Measurements from ENCODE around the gene TMC3.

TMC3 gene

DNA sequence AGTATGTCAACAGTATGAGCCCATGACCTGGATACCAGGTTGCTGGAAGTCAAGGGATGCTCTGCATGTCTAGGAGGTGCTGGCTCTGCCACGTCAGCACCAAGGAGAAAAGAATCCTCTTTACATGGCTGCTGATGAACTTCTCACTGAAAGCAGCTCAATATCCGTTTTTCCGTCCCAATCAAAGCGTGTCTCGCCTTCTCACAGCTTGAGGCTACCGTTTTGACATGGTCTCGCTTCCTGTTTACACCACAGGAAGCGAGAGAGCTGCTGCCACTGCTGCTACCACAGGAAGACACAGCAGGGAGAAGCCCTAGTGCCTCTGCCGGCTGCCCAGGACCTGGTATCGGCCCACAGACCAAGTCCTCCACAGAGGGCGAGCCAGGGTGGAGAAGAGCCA, 77.3 kb downstream of the TMC3 start:
- no peak for DNase-seq

DNA sequence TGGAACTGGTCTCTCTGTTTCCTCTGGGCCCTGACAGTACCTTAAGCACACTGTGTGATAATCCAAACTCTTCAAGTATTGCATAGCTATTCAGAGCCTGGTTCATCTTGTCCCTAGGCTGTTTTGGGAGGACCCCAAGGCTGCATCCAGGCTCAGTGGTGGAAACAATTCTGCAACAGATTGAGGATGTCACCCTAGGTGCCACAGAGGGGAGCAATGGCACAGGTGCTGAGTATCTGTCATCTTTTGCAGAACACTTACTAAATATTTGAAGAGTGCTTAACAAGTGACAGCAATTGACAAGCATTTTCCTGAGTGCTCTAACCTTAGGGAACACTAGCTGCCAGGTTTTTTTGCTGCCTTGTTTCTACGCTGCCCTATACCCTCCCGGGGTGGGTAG, 77.8 kb downstream of the TMC3 start:
- peak; percentile 10 for DNase-seq

DNA sequence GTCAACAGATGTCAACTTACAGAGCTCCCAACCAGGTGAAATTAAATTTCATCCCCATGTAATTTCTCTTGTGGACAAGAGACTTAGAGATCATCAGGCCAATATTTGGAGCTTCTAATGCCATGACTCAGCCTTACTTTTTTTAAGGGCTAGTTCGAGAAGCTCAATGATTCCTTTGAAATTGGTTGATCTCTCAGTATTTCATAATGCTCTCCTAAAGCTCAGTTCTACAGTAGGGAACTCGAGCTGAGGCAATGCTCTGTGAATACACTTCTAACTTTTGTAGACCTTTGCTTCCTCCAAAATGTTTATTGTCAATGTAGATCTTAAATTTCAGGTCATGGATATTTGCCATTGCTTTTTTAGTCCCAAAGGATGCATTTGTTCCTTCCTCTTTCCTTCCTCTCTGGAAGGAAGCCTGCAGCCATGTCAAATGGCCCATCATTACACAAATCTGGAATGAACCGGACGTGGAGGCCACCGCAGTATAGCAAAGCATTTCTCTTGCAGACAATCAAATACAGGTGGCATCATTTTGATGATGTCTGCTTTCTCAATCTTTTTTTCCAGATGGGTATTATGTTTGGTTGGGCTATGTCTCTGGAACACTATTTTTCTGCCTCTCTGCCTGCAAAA, 78.4 kb downstream of the TMC3 start:
- no peak for DNase-seq

DNA sequence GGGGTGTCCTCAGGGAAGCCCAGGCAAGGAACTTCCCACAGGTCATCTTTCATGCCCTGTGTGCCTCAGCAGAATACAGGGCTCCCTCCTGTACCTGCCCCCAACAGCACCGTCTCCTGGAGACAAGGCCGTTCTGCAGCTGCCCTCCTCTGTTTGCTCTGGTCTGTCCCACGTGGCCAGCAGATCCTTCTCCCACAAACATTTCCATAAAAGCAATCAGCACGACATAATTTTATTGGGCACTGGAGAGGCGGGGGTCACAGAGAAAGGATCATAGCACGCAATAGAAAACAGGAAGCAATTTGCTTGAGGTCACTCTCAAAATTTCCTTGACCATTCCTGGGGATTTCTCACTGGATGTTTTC, 79.5 kb downstream of the TMC3 start:
- peak; percentile 20 for DNase-seq

DNA sequence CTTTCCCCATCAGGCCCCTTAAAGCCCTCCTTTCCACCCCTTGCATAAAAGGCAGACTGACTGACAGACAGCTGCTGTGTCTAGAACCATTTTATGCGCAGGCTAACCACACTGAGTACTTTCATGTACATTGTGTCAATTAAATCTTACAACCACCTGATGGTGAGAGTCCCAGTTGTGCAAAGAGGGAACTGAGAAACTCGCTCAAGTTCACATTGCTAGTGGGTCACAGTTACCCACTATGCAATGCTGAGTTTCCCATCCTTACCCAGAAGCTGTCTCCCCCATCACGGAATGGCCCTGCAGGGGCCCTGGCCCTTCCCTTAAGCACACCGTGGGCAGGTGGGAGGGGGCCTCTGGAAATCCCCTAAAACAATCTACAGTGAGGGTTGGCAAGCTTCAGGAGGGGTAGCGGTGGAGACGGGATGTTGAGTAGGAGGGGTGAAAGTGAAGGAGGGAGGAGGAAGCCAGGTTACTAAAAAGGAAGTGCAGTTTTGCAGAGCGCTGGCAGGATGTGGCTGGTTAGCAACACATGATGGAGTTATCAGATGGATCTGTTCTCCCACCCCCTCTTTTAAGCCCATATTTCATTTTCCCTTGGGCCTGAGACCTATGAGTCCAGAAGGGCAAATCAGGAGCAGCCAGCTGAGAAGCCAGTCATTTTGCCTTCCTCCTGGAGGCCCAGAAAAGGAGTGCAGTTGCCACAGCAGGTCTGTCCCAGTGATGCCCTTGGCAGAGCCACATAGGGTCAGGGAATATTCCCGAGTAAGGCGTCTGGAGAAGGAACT, 80.1 kb downstream of the TMC3 start:
- DNase-seq: no peak

DNA sequence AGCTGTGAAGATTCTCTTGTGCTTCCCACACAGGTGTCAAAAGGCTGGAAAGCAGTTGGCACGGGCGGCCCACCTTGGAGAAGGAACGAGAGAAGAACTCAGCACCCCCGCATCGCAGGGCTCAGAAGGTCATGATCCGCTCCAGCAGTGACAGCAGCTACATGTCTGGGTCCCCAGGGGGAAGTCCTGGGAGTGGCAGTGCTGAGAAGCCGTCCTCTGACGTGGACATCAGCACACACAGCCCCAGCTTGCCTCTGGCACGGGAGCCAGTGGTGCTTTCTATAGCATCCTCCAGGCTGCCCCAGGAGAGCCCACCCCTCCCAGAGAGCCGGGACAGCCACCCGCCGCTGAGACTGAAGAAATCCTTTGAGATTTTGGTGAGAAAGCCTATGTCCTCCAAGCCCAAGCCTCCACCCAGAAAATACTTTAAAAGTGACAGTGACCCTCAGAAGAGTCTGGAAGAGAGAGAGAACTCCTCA, 81.5 kb downstream of the TMC3 start:
- DNase-seq: no peak

DNA sequence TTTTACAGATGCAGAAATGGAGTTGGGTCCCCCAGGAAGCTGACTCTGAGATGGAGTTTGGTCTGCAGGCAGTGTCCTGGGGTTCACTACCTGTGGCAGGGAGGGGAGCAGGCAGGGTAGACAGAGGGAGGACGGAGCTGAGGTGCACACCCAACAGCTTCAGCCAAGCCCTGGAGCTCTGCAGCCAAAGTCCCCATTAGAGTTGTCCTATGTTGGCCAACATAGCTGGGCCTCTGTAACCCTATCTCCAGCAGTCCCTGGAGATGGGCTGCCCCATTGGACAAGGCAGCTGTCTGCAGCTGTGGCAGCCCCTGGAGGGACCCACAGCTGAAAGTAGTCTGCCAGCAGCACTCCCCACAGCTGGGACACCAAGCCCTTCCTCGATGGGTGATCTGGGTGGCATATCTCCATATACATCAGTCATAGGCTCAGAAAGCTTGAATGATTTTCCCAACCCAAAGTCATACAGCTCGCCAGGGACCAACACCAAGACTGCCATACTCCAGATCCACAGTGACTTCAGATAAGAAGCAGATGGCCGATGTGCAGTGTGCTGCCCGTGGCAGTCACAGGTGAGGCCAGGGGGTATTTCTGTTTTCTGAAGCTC, 82.0 kb downstream of the TMC3 start:
- no peak for DNase-seq

DNA sequence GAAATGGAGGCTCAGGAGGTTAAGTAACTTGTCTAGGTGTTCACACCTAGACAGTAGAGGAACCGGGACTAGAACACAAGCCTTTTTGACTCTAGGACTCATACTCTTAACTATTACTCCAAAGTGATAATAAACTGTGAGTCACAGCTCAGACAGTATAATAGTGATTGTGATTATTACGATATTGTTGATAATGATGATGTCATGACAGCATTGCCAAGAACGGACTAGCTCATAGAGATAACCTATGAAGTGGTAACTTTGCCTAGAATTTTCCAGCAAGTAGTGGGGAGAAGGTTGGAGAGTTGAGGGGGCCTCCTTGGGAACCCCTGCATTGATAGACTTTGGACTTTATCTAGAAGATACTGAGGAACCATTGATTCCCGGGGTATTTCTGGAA, 84.1 kb downstream of the TMC3 start:
- DNase-seq: no peak

DNA sequence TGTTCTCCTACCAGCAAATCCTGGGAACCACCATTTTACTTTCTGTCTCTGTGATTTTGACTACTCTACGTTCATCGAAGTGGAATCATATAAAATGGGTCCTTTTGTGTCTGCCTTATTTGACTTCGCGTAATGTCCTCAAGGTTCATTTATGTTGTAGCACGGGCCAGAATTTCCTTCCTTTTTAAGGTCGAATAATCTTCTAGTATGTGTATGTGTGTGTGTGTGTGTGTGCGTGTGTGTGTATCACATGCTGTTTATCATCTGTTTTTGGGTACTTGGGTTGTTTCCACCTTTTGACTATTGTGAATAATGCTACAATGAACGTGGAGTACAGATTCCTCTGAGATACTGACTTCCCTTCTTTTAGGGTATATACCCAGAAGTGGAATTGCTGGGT, 85.4 kb downstream of the TMC3 start:
- no peak for DNase-seq

DNA sequence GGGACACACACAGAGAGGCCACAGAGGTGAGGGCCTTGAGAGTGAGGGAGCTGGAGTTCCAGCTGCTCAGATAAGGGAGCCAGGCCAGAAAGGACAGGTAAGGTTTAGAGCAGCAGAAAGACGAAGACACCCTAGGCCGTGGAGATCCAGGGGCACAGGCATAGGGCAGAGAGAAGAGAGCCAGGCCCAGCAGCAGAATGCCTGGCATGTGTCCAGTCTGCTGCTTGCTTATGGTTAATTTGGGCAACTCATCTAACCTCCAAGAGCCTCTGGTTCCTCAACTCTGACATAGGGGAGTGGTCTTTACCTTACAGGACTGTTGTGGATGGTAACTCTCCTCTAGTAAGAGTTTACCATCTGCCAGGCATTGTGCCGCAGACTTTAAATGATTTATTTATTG, 86.0 kb downstream of the TMC3 start:
- no peak for DNase-seq

DNA sequence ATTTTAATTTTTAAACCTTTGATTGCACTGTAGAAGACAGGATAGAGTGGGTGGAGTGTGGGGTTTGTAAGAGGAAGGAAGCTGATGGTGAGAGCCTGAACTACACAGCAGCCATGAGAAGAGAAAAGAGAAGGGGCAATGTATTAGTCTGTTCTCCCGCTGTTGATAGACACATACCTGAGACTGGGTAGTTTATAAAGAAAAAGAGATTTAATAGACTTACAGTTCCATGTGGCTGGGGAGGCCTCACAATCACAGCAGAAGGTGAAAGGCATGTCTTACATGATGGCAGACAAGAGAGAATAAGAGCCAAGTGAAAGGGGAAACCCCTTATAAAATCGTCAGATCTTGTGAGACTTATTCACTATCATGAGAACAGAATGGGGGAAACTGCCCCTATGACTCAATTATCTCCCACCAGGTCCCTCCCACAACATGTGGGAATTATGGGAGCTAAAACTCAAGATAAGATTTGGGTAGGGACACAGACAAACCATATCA, 87.3 kb downstream of the TMC3 start:
- no peak for DNase-seq

DNA sequence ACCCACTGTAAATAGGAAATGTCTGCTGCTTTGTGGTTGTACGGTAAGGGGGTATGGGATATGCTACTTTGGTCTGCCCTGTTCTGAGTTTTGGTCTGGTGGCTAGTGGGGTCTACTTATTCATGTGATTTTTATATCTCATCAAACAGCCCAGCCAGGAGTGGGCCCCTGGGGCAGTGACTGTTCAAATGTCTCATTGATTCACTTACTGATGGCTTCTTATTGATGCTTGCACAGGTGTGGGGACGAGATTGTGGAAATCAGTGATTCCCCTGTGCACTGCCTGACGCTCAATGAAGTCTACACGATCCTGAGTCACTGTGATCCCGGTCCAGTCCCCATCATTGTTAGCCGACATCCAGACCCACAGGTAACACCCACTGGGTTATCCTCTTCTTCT, 88.6 kb downstream of the TMC3 start:
- no peak for DNase-seq

DNA sequence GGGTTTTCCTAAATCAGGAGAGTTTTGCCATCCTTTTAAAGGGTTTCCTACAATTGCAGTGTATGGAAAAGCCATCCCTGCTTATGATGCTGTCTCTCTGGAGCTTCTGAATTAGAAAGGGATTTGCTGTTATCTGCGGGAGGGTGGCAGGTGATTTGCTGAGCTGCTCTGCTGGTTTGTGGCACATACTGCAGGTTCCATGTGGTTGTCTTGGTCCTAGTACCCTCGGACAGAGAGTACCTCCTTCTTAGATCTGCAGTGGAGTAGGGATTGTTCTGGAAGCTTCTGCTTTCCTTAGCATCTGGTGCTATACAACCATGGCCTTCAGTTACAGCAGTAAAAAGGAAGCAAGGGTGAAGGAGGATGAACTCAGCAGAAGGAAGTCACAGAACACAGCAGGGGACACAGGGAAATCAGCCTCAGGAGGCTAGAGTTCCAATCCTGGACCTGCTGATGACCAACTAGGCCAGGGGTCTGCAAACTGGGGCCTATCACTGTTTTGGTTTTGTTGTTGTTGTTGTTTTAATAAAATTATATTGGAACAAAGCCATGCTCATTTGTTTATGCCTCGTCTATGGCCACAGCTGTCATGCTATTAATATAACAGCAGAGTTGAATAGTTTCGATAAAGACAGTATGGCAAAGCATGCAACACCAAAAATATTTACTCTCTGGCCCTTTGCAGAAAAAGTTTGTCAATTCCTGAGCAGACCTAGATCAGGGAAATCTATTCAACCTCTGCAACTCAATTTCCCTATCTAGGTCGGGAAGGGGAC, 89.6 kb downstream of the TMC3 start:
- DNase-seq: no peak

DNA sequence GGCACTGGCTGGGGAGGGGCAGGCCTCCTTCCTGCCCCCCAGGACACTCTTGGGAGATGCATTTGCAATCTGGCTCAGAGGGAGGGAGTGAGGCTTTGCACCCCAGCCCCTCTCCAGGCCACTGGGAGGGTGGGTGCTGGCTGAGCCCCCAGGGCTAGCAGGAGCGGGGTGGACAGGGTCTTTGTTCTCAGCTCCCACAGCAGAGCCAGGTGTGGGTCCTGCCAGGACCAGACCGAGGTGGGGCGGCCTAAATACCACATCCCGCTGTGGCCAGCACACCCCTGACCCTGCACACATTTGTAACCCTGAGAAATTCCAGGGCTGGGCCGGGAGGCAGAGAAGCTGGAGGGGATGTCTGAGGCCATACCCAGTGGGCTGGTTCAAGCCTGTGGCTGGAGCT, 91.1 kb downstream of the TMC3 start:
- no peak for DNase-seq

DNA sequence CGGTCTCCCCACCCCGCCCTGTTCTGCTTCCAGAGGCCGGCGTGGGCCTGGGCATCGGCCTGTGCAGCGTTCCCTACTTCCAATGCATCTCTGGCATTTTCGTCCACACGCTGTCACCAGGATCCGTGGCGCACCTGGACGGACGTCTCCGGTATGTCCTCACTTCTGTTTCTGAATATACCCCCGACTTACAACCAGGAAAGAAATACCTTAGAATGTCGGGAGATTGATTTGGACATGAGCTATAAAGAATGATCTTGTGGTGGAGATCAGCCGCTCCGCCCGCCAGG, 91.5 kb downstream of the TMC3 start:
- no peak for DNase-seq

DNA sequence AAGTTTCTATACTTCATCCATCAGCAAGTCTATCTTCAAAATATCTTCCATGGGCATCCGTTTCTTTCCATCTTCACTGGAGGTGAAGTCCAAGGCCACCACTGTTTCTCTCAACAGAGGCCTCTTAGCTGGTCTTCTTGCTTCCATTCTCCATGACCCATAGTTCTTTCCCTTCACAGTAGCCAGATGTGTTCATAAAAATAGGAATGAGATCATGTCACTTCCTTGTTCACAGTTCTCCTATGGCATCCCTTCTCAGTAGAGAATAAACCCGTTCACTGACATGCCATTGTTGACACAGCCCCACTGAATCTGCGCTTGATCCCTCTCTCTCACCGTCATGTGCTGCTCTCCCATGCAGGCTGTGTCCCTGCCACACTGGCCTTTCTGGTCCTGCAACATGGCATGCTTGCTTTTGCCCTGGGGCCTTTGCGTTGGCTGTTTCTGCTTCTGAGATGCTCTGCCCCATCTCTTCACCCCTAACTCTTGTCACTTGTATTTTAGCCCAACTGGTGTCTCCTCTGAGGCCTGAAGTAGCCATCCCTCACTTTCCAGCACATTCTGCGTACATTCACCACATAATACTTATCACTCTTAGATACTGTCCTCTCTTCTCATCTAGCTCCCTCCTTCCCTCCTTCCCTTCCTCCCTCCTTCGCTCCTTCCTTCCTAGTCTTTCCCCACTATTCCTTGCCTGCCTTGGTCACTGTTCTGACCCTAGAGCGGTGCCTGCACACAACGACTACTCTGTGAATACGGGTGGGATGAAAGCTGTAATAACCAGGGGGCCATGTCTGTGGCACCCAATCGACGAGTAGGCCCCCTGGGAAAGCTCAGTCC, 92.0 kb downstream of the TMC3 start:
- peak; percentile 8 for DNase-seq

DNA sequence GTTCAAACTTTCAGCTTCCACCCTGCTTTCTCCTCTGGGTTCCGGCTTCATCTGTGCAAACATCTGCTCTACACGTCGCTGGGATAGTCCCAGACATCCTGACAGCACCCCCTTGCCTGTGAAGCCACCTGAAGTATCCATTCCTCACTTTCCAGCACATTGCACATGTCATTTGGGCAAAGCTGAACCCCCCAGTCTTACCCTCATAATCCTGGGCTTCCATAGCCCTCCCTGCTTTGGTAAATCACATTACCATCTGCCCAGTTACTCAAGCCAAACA, 92.6 kb downstream of the TMC3 start:
- DNase-seq: no peak
